Loucy (cell line): ENCODE results near the gene UBE2L3.
"Not testable (repeated sequence)": the region's sequence is repeated elsewhere in the genome, so short reads cannot be mapped to it uniquely, and the experiment has no call there.

ENCODE experiments used
- CTCF ChIP-seq: fragments of 200-600 bp; sonication (generic); conservative IDR thresholded peaks from 2 replicates; pipeline ENCODE4 v1.5.1; 2014; ENCODE audit warnings: mild to moderate bottlenecking, antibody characterized with exemption, low read length
- EZH2phosphoT487 ChIP-seq: fragments of 200-600 bp; IDR thresholded peaks from 2 replicates; pipeline ENCODE4 v1.6.1; 2018; ENCODE audit warnings: antibody characterized with exemption, mild to moderate bottlenecking, moderate library complexity, borderline replicate concordance

GRCh38 chr22:21544432-21545322 is 22.8 kb upstream of the UBE2L3 start:
- TF ChIP-seq CTCF, EZH2phosphoT487: not testable (repeated sequence)
